ENCODE results near the gene TMEM271.

GRCh38 chr4:544386-545105 lies 31.5 kb downstream of the TMEM271 start:
- TF ChIP-seq POLR2A (IDR thresholded peaks at IDR 0.05; ENCODE audit: low read depth, low read length) = no peak
- no peak for TF ChIP-seq TAF1 (IDR thresholded peaks at IDR 0.05; ENCODE audit: borderline replicate concordance, low read depth, low read length)
